K562 (cell line): ENCODE results near the gene PRPH2. TPM values are rescaled to one million over a fixed set of nuclear protein-coding genes. Genes with fewer than 3 reads are reported as not detected.
A peak's percentile ranks its signal among the peaks of the same experiment; 100 is the strongest.

Experiments used
- ATAC-seq: fragments of 200-7000 bp; cut with Tn5 transposase; 3 replicates; pipeline ENCODE4 v1.9.1; 2020; ENCODE audit warnings: moderate library complexity
- BruUV-seq: library from RNA; stranded (reverse); fragments of 400-500 nt; replicated peaks from 2 replicates; lab custom pipeline; 2021; lab: Mats Ljungman, UMichigan
- CTCF ChIA-PET: fragments of 300-600 bp; formaldehyde crosslinking; extraction: SDS; loops from one replicate; lab custom pipeline; 2021; ENCODE audit warnings: low intra/inter-chr PET ratio; lab: Yijun Ruan, JAX
- POLR2A ChIA-PET: fragments of 300-600, 350-650 bp; sonication (Branson Sonifier 250); formaldehyde crosslinking; extraction: SDS; loops from one replicate; lab custom pipeline; 2021; ENCODE audit warnings: antibody characterized with exemption, inconsistent platforms; lab: Yijun Ruan, JAX
- DNase-seq, 4 experiments: peaks; one replicate each; pipeline versions ENCODE4 v3.0.0 to v3.0.0-alpha.2; 2011 to 2018; ENCODE audit warnings: low spot score in 3 of 4, mixed read lengths in 3 of 4; ENCODE audit errors: extremely low read depth in 1 of 4
- FAIRE-seq: peaks from 2 replicates; lab custom pipeline; 2011; peaks lifted over from hg19 to GRCh38; lab: Jason Lieb, UNC
- H2AFZ ChIP-seq: 2 replicates; pipeline ENCODE4 v1.6.0; 2011; ENCODE audit warnings: low read depth, low read length, control low read depth, inconsistent platforms
- H3K27ac ChIP-seq: fragments of 200-600 bp; 3 replicates; pipeline ENCODE4 v1.8.0; 2011; ENCODE audit warnings: low read depth, mild to moderate bottlenecking, control low read depth, inconsistent platforms, low read length, moderate library complexity, mixed read lengths; ENCODE audit errors: extremely low read depth
- H3K27me3 ChIP-seq, 2 experiments: fragments of 300-600 bp in 1 of 2; 2 replicates in 1 of 2; 3 replicates in 1 of 2; pipeline versions ENCODE4 v1.6.0 to v1.8.0; 2011; ENCODE audit warnings: inconsistent platforms in 2 of 2, low read length in 2 of 2, mild to moderate bottlenecking in 1 of 2, mixed read lengths in 1 of 2, moderate library complexity in 1 of 2; ENCODE audit not compliant: control insufficient read depth in 2 of 2, insufficient read depth in 2 of 2
- H3K36me3 ChIP-seq: fragments of 300-600 bp; 3 replicates; pipeline ENCODE4 v1.8.0; 2011; ENCODE audit warnings: mild to moderate bottlenecking, low read length, inconsistent platforms; ENCODE audit not compliant: control insufficient read depth, insufficient read depth
- H3K4me1 ChIP-seq, 2 experiments: fragments of 200-600 bp in 1 of 2; replicated peaks in 1 of 2; 2 replicates in 1 of 2; 3 replicates in 1 of 2; pipeline versions ENCODE4 v1.5.1 to v1.8.0; 2011; ENCODE audit warnings: inconsistent platforms in 2 of 2, low read length in 2 of 2, mild to moderate bottlenecking in 1 of 2, mixed read lengths in 1 of 2, moderate library complexity in 1 of 2; ENCODE audit not compliant: control insufficient read depth in 2 of 2, insufficient read depth in 2 of 2
- H3K4me2 ChIP-seq: 2 replicates; pipeline ENCODE4 v1.6.1; 2011; ENCODE audit warnings: low read length, control low read depth, inconsistent platforms, mixed read lengths; ENCODE audit not compliant: insufficient read depth
- H3K4me3 ChIP-seq: fragments of 200-600 bp; sonication (generic), shearing (Covaris generic); 2 replicates; pipeline ENCODE4 v1.5.1; 2016; ENCODE audit warnings: control low read depth, inconsistent platforms
- H3K79me2 ChIP-seq: fragments of 200-600 bp; 3 replicates; pipeline ENCODE4 v1.8.0; 2011; ENCODE audit warnings: low read length, inconsistent platforms; ENCODE audit not compliant: control insufficient read depth, insufficient read depth
- H3K9ac ChIP-seq, 2 experiments: 2 replicates each; pipeline versions ENCODE4 v1.6.0 to v1.6.1; 2011; ENCODE audit warnings: low read depth in 2 of 2, low read length in 2 of 2, control low read depth in 1 of 2, inconsistent platforms in 1 of 2, mild to moderate bottlenecking in 1 of 2, mixed read lengths in 1 of 2; ENCODE audit not compliant: insufficient read depth in 1 of 2
- H3K9me1 ChIP-seq: one replicate; pipeline ENCODE4 v1.6.0; 2011; ENCODE audit warnings: inconsistent platforms, mild to moderate bottlenecking, low read length, moderate library complexity; ENCODE audit not compliant: control insufficient read depth, insufficient read depth
- H3K9me3 ChIP-seq: replicated peaks from 2 replicates; pipeline ENCODE4 v1.5.1; 2011; ENCODE audit warnings: low read depth, low read length, inconsistent platforms; ENCODE audit not compliant: control insufficient read depth, insufficient read depth
- H4K20me1 ChIP-seq: replicated peaks from 2 replicates; pipeline ENCODE4 v1.6.1; 2011; ENCODE audit warnings: low read length, inconsistent platforms, mixed read lengths; ENCODE audit not compliant: control insufficient read depth, insufficient read depth
- CBX5 ChIP-seq: IDR thresholded peaks from 2 replicates; pipeline ENCODE4 v1.6.1; 2014; ENCODE audit warnings: low read depth, borderline replicate concordance
- FOXA3 ChIP-seq, 2 experiments: fragments of 450-650 bp in 1 of 2; sonication (generic) in 1 of 2; formaldehyde crosslinking; IDR thresholded peaks in 1 of 2; conservative IDR thresholded peaks in 1 of 2; 2 replicates each; pipeline versions ENCODE4 v1.4.0 to v1.8.0; 2020 to 2022; ENCODE audit warnings: mild to moderate bottlenecking in 2 of 2, missing genetic modification reagents in 1 of 2
- JUN ChIP-seq, 2 experiments: sonication (generic) in 1 of 2; formaldehyde crosslinking in 1 of 2; IDR thresholded peaks; 2 replicates each; pipeline versions ENCODE4 v1.6.1 to v1.8.0; 2012 to 2022; ENCODE audit warnings: borderline replicate concordance in 2 of 2, mild to moderate bottlenecking in 2 of 2, improper control_type of control experiment in 1 of 2, low read depth in 1 of 2, low read length in 1 of 2, missing genetic modification reagents in 1 of 2
- MEF2A ChIP-seq: IDR thresholded peaks from 2 replicates; pipeline ENCODE4 v1.6.1; 2011; ENCODE audit warnings: low read depth, mild to moderate bottlenecking, low read length, moderate library complexity; ENCODE audit not compliant: control insufficient read depth
- OTX1 ChIP-seq: fragments of 450-650 bp; formaldehyde crosslinking; IDR thresholded peaks from 2 replicates; pipeline ENCODE4 v1.4.0; 2022; ENCODE audit warnings: mild to moderate bottlenecking
- SMAD2 ChIP-seq: fragments of 150-350 bp; IDR thresholded peaks from 2 replicates; pipeline ENCODE4 v1.6.1; 2014; ENCODE audit warnings: low read depth, mild to moderate bottlenecking, low read length
- TBL1XR1 ChIP-seq, 2 experiments: IDR thresholded peaks; 2 replicates each; pipeline ENCODE4 v1.6.1; 2012; ENCODE audit warnings: improper control_type of control experiment in 2 of 2, low read length in 2 of 2, mild to moderate bottlenecking in 1 of 2
- TBP ChIP-seq: optimal IDR thresholded peaks from 2 replicates; pipeline ENCODE3; 2011; ENCODE audit warnings: low read depth, low read length, improper control_type of control experiment
- XRCC5 ChIP-seq: fragments of 200-400 bp; formaldehyde crosslinking; IDR thresholded peaks from 2 replicates; pipeline ENCODE4 v1.6.1; 2017; ENCODE audit warnings: low read depth, mild to moderate bottlenecking, low read length
- ZNF408 ChIP-seq: fragments of 250-450 bp; sonication (Bioruptor Pico); IDR thresholded peaks from 2 replicates; pipeline ENCODE4 v1.4.0; 2020; ENCODE audit warnings: low read depth, mild to moderate bottlenecking, moderate library complexity
- ZNF436 ChIP-seq: fragments of 250-450, 450-650 bp; sonication (Bioruptor Pico); formaldehyde crosslinking; IDR thresholded peaks from 2 replicates; pipeline ENCODE4 v1.7.0; 2020; ENCODE audit warnings: mild to moderate bottlenecking
- ZNF444 ChIP-seq: fragments of 250-450 bp; sonication (Bioruptor Pico); IDR thresholded peaks from 2 replicates; pipeline ENCODE4 v1.4.0; 2020; ENCODE audit warnings: mild to moderate bottlenecking, moderate library complexity
- WGBS: fragments of 100-300 bp; shearing (Covaris generic); methylation state at CpG from one replicate; pipeline ENCODE4 v1.1.6; 2016; ENCODE audit warnings: low coverage, mixed read lengths; ENCODE audit not compliant: insufficient coverage; ENCODE audit errors: missing lambda C conversion rate; 5-methylcytosine and 5-hydroxymethylcytosine counted together
- in situ Hi-C: fragments of 300-500 bp; cut with MboI; formaldehyde crosslinking; loops from 4 replicates; pipeline ENCODE4 v1.15.0; 2018; ENCODE audit warnings: inconsistent platforms, mixed read lengths
- intact Hi-C: fragments of 100-400 bp; cut with micrococcal nuclease; formaldehyde crosslinking; loops from 2 replicates; pipeline ENCODE4 v1.14.2; 2022
- polyA plus RNA-seq, 8 experiments: library from polyadenylated mRNA; depleted of rRNA in 4 of 8; stranded (reverse) in 5 of 8; unstranded in 3 of 8; fragments of >200 nt; fragmentation: Nextera tagmentation in 2 of 8; fragmentation: Illumina TruSeq in 1 of 8; extraction: Ambion mirVana in 2 of 8; extraction: Trizol in 1 of 8; gene quantifications; 2 replicates each; pipeline versions ENCODE4 v1.2.1 to v1.2.3, GENCODE V29; 2011 to 2014; ENCODE audit warnings: inconsistent platforms in 1 of 8, missing spikeins in 1 of 8
- total RNA-seq, 7 experiments: library from RNA; depleted of rRNA in 6 of 7; stranded (reverse); fragments of >200 nt in 6 of 7; fragmentation: Illumina TruSeq in 2 of 7; extraction: Trizol in 2 of 7; gene quantifications; 2 replicates each; pipeline versions ENCODE4 v1.2.1 to v1.2.3, GENCODE V29; 2011 to 2021; ENCODE audit warnings: low replicate concordance in 1 of 7
- TF ChIP-seq, protein P1 (sequence below), 2 experiments: fragments of 250-450 bp in 1 of 2; fragments of 450-650 bp in 1 of 2; sonication (Bioruptor Pico) in 1 of 2; IDR thresholded peaks; 2 replicates each; pipeline versions ENCODE4 v1.6.1 to v1.8.0; 2016 to 2021; ENCODE audit warnings: mild to moderate bottlenecking in 2 of 2, moderate library complexity in 2 of 2, missing compliant biosample characterization in 1 of 2, missing genetic modification characterization in 1 of 2
- TF ChIP-seq, protein P2 (sequence below): fragments of 450-650 bp; IDR thresholded peaks from 2 replicates; pipeline ENCODE4 v1.6.1; 2018; ENCODE audit warnings: mild to moderate bottlenecking, low read depth; ENCODE audit not compliant: partially characterized antibody
- TF ChIP-seq, protein P3 (sequence below): fragments of 450-650 bp; formaldehyde crosslinking; IDR thresholded peaks from 2 replicates; pipeline ENCODE4 v1.4.0; 2022; ENCODE audit warnings: missing genetic modification characterization

Gene PRPH2
- total and polyA plus RNA-seq, 9 of the 15 experiments (the other 6 are each of a cell fraction or from before 2014, with no cell fraction given), result 0.03 to 0.11 (median 0.03) TPM; not detected in 5

DNA sequence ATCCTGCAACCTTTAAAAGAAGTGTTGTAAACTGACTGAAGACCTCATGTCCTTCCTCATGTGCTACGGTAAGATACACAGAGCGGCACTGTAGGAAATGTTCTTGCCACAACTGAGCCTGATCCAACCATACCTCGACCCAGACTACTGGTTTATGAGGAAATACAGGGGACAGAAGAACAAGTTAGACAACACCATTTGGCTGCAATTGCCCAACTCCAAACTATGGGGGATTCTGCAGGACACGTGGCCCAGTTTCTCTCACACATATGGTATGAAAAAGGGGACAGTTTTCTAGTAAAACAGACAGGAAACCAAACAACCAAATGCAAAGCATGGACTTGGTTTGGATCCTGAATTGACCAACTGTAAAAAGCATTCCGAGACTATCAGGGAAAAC is 10.5 kb downstream of the PRPH2 start (continued):
- TF ChIP-seq, protein P1, sequence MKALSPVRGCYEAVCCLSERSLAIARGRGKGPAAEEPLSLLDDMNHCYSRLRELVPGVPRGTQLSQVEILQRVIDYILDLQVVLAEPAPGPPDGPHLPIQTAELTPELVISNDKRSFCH (CRISPR knock-in tag; IDR thresholded peaks at IDR 0.05), result no peak
- TF ChIP-seq, protein P1 (tag; IDR thresholded peaks at IDR 0.05), result no peak
- TF ChIP-seq, protein P2, sequence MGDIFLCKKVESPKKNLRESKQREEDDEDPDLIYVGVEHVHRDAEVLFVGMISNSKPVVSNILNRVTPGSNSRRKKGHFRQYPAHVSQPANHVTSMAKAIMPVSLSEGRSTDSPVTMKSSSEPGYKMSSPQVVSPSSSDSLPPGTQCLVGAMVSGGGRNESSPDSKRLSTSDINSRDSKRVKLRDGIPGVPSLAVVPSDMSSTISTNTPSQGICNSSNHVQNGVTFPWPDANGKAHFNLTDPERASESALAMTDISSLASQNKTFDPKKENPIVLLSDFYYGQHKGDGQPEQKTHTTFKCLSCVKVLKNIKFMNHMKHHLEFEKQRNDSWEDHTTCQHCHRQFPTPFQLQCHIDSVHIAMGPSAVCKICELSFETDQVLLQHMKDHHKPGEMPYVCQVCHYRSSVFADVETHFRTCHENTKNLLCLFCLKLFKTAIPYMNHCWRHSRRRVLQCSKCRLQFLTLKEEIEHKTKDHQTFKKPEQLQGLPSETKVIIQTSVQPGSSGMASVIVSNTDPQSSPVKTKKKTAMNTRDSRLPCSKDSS, result peak; percentile 80
- peak; percentile 60; the same call in 1 of the 2 replicates for TF ChIP-seq CBX5

DNA sequence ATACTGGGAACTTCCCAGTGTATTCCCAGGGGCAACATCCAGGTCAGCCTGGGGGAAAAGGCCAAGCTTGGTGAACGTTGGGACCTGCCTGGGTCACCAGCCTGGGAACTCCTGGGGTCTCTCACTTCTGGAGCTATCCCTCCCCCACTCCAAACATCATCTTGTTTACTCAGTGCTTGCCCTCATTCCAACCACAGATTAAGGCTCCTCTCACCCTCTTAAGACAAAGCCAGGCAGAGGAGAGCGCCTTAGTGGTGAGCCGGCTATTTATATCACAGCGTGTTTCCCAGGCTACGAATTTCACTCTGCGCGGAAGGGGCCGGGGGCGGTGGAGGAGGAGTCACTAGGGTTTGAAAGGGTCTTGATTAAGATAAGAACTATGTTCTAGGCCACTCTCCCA is 12.1 kb downstream of the PRPH2 start:
- in situ Hi-C loops, result no loop called here
- no peak overlapping the region for H3K27ac ChIP-seq
- peak; percentile 58 for ATAC-seq
- no peak overlapping the region for H3K9ac ChIP-seq
- H2AFZ ChIP-seq, result peak overlapping the region; percentile 51; the same call in 1 of the 2 replicates
- peaks cover 5 to 7% of the 10 kb centered on the region in 2 experiments; a peak in 3 of 5 replicates for H3K4me1 ChIP-seq
- BruUV-seq, result no TSS peak
- 11% methylated on average over 9 of the region's 9 CpGs for WGBS
- no peaks in the 10 kb centered on the region for H3K9me1 ChIP-seq
- H3K4me3 ChIP-seq, result no peak overlapping the region
- H3K79me2 ChIP-seq, result no peaks in the 10 kb centered on the region
- no peaks in the 10 kb centered on the region; a peak in 1 of 5 replicates for H3K27me3 ChIP-seq
- ChIA-PET CTCF (no interaction called here), POLR2A (no interaction called here)
- DNase-seq, result peak in 1 of 4 experiments; percentile 38
- H4K20me1 ChIP-seq, result no peaks in the 10 kb centered on the region
- no peaks in the 10 kb centered on the region for H3K36me3 ChIP-seq
- peak; percentile 78 for FAIRE-seq
- intact Hi-C loops, result no loop called here
- peaks cover 8% of the 10 kb centered on the region for H3K9me3 ChIP-seq
- no peak overlapping the region for H3K4me2 ChIP-seq
- no peak for TF ChIP-seq JUN (IDR thresholded peaks at IDR 0.05; ENCODE audit: borderline replicate concordance, low read depth, low read length)
- TF ChIP-seq JUN (CRISPR knock-in tag; IDR thresholded peaks at IDR 0.05; ENCODE audit: borderline replicate concordance), result no peak
- no peak for TF ChIP-seq XRCC5
- no peak for TF ChIP-seq TBP
- no peak for TF ChIP-seq SMAD2
- no peak for TF ChIP-seq OTX1 (CRISPR knock-in tag)
- no peak for TF ChIP-seq TBL1XR1 (IDR thresholded peaks at IDR 0.05; ENCODE audit: low read length in 2 of 2)
- peak; percentile 79 to 97 for TF ChIP-seq FOXA3 (CRISPR knock-in tag; conservative IDR thresholded peaks at IDR 0.05 in 1 of 2, IDR thresholded peaks at IDR 0.05 in 1 of 2)
- no peak for TF ChIP-seq ZNF408
- TF ChIP-seq, protein P3, sequence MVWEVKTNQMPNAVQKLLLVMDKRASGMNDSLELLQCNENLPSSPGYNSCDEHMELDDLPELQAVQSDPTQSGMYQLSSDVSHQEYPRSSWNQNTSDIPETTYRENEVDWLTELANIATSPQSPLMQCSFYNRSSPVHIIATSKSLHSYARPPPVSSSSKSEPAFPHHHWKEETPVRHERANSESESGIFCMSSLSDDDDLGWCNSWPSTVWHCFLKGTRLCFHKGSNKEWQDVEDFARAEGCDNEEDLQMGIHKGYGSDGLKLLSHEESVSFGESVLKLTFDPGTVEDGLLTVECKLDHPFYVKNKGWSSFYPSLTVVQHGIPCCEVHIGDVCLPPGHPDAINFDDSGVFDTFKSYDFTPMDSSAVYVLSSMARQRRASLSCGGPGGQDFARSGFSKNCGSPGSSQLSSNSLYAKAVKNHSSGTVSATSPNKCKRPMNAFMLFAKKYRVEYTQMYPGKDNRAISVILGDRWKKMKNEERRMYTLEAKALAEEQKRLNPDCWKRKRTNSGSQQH (CRISPR knock-in tag), result no peak
- no peak for TF ChIP-seq ZNF444 (CRISPR knock-in tag)
- TF ChIP-seq MEF2A, result peak; percentile 83
- no peak for TF ChIP-seq ZNF436 (CRISPR knock-in tag)
